ENCODE data around the gene SLC25A41.

DNA sequence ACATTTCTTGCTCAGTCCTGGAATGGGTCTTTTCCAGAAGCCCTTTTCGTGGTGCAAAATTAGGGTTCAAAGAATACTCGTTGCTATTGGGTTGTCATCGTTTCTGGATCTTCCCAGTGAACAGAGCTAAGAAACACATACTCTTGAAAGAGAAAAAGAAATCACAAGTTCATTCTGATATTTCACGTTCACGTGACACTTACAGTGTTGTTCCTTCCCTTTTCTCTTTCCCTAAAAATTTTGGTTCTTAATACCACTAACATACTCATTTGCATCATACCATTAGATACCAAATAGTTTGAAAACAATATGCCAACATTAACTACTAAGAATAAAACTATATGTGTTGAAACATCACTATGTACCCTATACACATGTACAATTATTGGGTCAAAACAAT, 27.2 kb downstream of the SLC25A41 start:
- TF ChIP-seq, protein P1, sequence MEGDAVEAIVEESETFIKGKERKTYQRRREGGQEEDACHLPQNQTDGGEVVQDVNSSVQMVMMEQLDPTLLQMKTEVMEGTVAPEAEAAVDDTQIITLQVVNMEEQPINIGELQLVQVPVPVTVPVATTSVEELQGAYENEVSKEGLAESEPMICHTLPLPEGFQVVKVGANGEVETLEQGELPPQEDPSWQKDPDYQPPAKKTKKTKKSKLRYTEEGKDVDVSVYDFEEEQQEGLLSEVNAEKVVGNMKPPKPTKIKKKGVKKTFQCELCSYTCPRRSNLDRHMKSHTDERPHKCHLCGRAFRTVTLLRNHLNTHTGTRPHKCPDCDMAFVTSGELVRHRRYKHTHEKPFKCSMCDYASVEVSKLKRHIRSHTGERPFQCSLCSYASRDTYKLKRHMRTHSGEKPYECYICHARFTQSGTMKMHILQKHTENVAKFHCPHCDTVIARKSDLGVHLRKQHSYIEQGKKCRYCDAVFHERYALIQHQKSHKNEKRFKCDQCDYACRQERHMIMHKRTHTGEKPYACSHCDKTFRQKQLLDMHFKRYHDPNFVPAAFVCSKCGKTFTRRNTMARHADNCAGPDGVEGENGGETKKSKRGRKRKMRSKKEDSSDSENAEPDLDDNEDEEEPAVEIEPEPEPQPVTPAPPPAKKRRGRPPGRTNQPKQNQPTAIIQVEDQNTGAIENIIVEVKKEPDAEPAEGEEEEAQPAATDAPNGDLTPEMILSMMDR (IDR thresholded peaks at IDR 0.05): no peak
- TF ChIP-seq POLR2A (IDR thresholded peaks at IDR 0.05): no peak
